HG03064 (cell line): Measurements from ENCODE around the gene ATP23.
A peak's percentile ranks its signal among the peaks of the same experiment; 100 is the strongest.

Experiments
- ATAC-seq: cut with Tn5 transposase; IDR thresholded peaks from one replicate; pipeline ENCODE4 v1.9.1; 2021; ENCODE audit warnings: low read depth; ENCODE audit not compliant: unreplicated experiment

The ATP23 gene

GRCh38 chr12:57941165-57941894, at the start of gene ATP23:
Gene ATP23, plus strand, starts transcription at chr12:57941567. Its CDS starts 135 bp downstream, at chr12:57941702.
- ATAC-seq = peak; percentile 83

- ATAC-seq = no peak
Observed at GRCh38 chr12:57892232-57892972, 49.0 kb upstream of the ATP23 start.

- ATAC-seq = no peak
Observed at GRCh38 chr12:57893431-57894353, 47.7 kb upstream of the ATP23 start.

GRCh38 chr12:57894399-57895292, 46.7 kb upstream of the ATP23 start:
- no peak for ATAC-seq

- ATAC-seq = no peak
Observed at GRCh38 chr12:57895389-57896114, 45.8 kb upstream of the ATP23 start.

- no peak for ATAC-seq
Observed at GRCh38 chr12:57896115-57896433, 45.3 kb upstream of the ATP23 start.

GRCh38 chr12:57896434-57897201, 44.7 kb upstream of the ATP23 start:
- ATAC-seq = no peak

GRCh38 chr12:57897286-57897974, 43.9 kb upstream of the ATP23 start:
- ATAC-seq = no peak

- ATAC-seq = no peak
Observed at GRCh38 chr12:57898308-57898970, 42.9 kb upstream of the ATP23 start.

- ATAC-seq = peak; percentile 82
Observed at GRCh38 chr12:57899010-57899662, 42.2 kb upstream of the ATP23 start.

- ATAC-seq = no peak
Observed at GRCh38 chr12:57902478-57902969, 38.8 kb upstream of the ATP23 start.

- no peak for ATAC-seq
Observed at GRCh38 chr12:57904426-57904825, 36.9 kb upstream of the ATP23 start.

- peak; percentile 90 for ATAC-seq
Observed at GRCh38 chr12:57904848-57905811, 36.2 kb upstream of the ATP23 start.

- no peak for ATAC-seq
Observed at GRCh38 chr12:57905812-57906475, 35.4 kb upstream of the ATP23 start.

GRCh38 chr12:57906821-57907220, 34.5 kb upstream of the ATP23 start:
- no peak for ATAC-seq
